Fibroblast of mammary gland (primary cell): Measurements from ENCODE around the gene OR10G2.

Experiments used
- DNase-seq: peaks from one replicate; pipeline ENCODE4 v3.0.0-alpha.2; 2010; ENCODE audit warnings: low read depth
- H3K4me3 ChIP-seq: 2 replicates; pipeline ENCODE4 v1.5.1; 2011; ENCODE audit warnings: low read depth, mild to moderate bottlenecking, low read length, moderate library complexity; ENCODE audit not compliant: control insufficient read depth
- TF ChIP-seq, protein P1 (sequence below): conservative IDR thresholded peaks from 2 replicates; pipeline ENCODE4 v1.5.1; 2011; ENCODE audit warnings: low read depth, low read length, inconsistent platforms; ENCODE audit not compliant: control insufficient read depth, insufficient read depth

OR10G2 gene, protein sequence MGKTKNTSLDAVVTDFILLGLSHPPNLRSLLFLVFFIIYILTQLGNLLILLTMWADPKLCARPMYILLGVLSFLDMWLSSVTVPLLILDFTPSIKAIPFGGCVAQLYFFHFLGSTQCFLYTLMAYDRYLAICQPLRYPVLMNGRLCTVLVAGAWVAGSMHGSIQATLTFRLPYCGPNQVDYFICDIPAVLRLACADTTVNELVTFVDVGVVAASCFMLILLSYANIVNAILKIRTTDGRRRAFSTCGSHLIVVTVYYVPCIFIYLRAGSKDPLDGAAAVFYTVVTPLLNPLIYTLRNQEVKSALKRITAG

DNA sequence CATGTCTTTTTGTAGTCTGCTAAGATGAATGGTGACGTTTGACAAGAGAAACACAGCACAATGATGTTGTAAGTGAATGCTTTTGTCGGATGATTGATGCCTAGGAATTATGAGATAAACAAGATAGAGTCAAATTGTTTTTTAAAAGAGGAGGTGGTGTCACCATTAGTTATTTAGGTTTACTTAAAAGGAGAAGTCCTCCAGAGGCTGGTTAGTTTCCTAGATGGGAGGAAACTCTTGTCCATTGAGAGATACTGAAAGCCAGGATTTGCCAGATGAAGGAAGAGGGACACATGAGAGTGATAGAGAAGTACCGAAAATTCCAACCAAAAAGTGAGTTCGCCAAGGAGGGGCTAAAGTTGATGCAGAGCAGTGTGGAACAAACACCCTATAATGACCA, at the start of gene OR10G2:
TSS of gene OR10G2 (minus strand) at position 101 of the 400 bp plus-strand sequence. CDS start at position 3, 98 bp downstream.
- no peak within 1 kb of the TSS for H3K4me3 ChIP-seq
- no peak for DNase-seq
- TF ChIP-seq, protein P1, sequence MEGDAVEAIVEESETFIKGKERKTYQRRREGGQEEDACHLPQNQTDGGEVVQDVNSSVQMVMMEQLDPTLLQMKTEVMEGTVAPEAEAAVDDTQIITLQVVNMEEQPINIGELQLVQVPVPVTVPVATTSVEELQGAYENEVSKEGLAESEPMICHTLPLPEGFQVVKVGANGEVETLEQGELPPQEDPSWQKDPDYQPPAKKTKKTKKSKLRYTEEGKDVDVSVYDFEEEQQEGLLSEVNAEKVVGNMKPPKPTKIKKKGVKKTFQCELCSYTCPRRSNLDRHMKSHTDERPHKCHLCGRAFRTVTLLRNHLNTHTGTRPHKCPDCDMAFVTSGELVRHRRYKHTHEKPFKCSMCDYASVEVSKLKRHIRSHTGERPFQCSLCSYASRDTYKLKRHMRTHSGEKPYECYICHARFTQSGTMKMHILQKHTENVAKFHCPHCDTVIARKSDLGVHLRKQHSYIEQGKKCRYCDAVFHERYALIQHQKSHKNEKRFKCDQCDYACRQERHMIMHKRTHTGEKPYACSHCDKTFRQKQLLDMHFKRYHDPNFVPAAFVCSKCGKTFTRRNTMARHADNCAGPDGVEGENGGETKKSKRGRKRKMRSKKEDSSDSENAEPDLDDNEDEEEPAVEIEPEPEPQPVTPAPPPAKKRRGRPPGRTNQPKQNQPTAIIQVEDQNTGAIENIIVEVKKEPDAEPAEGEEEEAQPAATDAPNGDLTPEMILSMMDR, result no peak

DNA sequence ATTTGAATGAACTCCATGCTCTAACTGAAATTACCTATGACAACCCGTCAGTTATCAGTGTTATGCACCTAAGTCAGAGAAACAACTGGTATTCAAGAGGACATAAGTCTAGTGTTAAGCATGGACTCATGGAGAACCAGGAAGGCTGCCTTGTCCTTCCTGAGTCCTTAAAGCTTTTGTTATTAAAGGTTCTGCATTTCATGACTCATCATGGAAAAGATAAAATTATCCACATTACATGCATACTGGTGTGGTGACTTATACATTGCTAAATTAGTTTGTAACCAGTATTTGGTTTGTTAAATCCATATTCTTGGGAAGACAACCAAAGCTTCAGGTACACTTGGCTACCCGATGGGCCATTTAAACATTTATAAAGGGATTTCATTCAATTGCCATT, 45.3 kb upstream of the OR10G2 start:
- TF ChIP-seq, protein P1, result no peak
- H3K4me3 ChIP-seq, result no peak overlapping the region
- peak; percentile 39 for DNase-seq

DNA sequence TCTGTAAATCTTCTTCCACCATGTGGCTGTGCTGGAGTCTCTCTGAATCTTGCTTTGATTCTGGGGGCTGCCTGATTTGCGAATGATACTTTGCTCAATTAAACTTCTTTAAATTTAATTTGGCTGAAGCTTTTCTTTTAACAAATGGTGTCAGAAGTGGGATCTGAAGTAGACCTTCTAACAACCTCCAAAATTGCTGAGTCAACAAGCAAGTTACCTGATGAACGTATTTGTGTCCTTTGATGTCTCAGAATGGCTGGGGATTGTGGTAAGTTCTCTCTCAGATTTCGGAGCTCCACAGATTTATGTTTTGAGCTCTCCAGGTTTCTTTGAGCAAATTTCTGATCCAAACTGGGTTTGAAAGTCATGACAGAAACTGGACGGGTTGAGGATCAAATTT, 40.8 kb upstream of the OR10G2 start:
- H3K4me3 ChIP-seq, result no peak overlapping the region
- TF ChIP-seq, protein P1, result no peak
- no peak for DNase-seq

DNA sequence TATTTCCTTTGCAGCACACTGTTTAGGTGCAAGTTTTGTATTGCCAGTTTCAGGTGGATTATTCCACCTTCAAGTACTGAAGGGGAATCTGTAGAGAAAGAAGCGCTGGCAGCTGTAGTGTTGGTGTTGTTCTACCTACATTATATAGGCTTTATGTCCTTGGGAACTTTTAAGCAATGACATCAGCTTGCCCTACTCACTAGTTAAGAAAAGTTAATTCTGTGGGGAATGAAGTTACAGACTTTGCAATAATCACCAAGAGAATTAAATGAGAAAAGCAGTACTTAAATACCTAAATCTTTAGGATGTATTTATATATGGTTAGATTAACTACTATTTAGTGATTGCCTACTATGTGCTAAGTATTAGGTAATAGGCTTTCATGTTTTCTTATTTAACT, 39.0 kb upstream of the OR10G2 start, which contains the start of gene OR4E1:
TSS of gene OR4E1 (minus strand) at position 101 of the 400 bp plus-strand sequence. CDS start 2,883 bp downstream, outside the sequence.
- TF ChIP-seq, protein P1, result no peak
- no peak for DNase-seq
- H3K4me3 ChIP-seq, result no peak within 1 kb of the TSS

DNA sequence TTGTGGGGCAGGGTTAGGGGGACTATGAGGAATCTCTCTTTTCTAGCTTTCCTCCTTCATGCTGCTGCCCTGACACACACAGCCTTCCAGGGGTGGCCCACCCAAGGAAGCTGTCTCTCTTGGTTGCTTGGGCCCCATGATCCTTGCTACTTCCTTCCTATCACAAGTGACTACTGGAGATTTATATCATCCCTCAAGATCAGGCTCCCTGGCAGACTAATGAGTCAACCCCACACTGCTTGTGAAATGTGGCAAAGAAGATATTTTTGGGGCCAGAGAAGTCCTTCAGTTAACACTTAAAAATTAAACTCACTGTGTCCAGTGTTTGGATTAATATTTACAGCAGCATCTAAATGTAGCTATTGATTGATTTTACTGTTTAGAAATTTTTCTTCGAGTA, 37.4 kb upstream of the OR10G2 start:
- H3K4me3 ChIP-seq, result no peak overlapping the region
- peak; percentile 27 for DNase-seq
- TF ChIP-seq, protein P1, result no peak

DNA sequence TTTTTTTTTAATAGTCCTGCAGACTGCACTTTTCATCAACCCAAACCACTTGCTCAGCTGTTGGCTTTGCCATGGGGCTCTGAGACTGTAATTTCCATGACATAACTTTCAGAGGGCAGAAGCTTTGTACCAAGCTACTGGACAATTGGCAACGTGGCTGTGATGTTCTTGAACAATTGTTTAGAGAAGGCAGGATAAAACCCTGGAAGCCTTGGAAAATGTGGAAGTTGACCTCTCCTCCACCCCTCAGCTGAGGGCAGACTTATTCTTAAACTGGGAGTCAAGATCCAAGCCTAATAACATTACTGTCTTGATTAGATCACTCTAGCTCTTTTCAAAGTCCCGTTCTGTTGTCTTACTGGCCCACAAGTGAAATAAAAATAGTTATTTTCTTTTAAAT, 36.6 kb upstream of the OR10G2 start:
- no peak overlapping the region for H3K4me3 ChIP-seq
- TF ChIP-seq, protein P1, result no peak
- no peak for DNase-seq
